SJCRH30 (cell line): ENCODE data around the gene FLACC1. TPM values are rescaled to one million over a fixed set of nuclear protein-coding genes. Genes with fewer than 3 reads are reported as not detected.
A peak's percentile ranks its signal among the peaks of the same experiment; 100 is the strongest.
"Not testable (repeated sequence)": the region's sequence is repeated elsewhere in the genome, so short reads cannot be mapped to it uniquely, and the experiment has no call there.

ENCODE experiments used
- DNase-seq, 2 experiments: peaks; one replicate each; pipeline ENCODE4 v3.0.0-alpha.2; 2015 to 2020
- H3K27ac ChIP-seq: fragments of 250-450 bp; sonication (Bioruptor Pico); 2 replicates; pipeline ENCODE4 v1.5.1; 2020; ENCODE audit warnings: mild to moderate bottlenecking, moderate library complexity
- H3K27me3 ChIP-seq: fragments of 250-450 bp; sonication (Bioruptor Pico); 2 replicates; pipeline ENCODE4 v1.5.1; 2020; ENCODE audit warnings: mild to moderate bottlenecking, moderate library complexity
- H3K36me3 ChIP-seq: fragments of 250-450 bp; sonication (Bioruptor Pico); 2 replicates; pipeline ENCODE4 v1.5.1; 2020; ENCODE audit warnings: mild to moderate bottlenecking, moderate library complexity
- H3K4me1 ChIP-seq: fragments of 250-450 bp; sonication (Bioruptor Pico); 2 replicates; pipeline ENCODE4 v1.5.1; 2020; ENCODE audit warnings: mild to moderate bottlenecking, moderate library complexity
- H3K4me3 ChIP-seq: fragments of 250-450 bp; sonication (Bioruptor Pico); 2 replicates; pipeline ENCODE4 v1.5.1; 2020; ENCODE audit warnings: mild to moderate bottlenecking, moderate library complexity
- H3K9me3 ChIP-seq: fragments of 250-450 bp; sonication (Bioruptor Pico); replicated peaks from 2 replicates; pipeline ENCODE4 v1.5.1; 2020; ENCODE audit warnings: mild to moderate bottlenecking, moderate library complexity
- total RNA-seq: library from RNA; depleted of rRNA; stranded (reverse); fragments of >200 nt; shearing (Covaris generic); gene quantifications from 2 replicates; pipeline ENCODE4 v1.2.3, GENCODE V29; 2014

The FLACC1 gene
- total RNA-seq, 1 experiment from 2014 or later, result 0.55 TPM

DNA sequence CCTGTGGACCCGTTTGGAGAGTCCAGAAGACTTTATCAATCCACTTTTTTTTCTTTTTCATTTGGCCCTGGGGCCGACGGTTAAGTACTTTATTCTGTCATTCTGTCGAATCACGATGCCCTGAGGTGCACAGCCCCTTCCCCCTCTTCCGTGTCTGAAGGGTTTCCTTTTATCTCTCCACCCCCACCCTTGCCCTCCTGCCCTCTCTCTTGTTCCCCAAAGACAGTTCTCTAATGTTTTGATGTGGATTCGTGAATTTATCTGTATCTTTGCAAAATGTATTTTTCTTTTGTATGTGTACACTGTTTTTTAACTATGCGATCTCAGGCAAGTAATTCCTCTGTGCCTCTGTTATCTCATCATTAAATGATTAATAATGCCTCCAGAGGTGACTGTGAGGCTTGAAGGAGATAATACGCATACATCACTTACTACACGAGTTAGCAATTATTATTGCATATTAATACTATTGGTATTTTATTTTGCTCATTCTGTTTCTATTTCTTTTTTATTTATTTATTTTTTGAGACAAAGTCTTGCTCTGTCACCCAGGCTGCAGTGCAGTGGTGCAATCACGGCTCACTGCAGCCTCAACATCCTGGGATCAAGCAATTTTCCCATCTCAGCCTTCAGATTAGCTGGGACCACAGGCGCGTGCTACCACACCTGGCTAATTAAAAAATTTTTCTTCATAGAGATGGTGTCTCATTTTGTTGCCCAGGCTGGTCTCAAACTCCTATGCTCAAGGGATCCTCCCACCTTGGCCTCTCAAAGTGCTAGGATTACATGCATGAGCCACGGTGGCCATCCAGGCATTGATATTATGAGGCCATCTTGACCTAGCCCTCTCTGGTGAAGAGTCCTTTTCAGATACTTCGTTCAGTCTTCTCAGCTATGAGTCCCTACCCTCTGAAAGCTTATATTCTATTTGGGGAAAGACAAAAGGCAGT is 98.2 kb downstream of the FLACC1 start:
- H3K27ac ChIP-seq, result peak overlapping the region; percentile 71
- no peak for DNase-seq

DNA sequence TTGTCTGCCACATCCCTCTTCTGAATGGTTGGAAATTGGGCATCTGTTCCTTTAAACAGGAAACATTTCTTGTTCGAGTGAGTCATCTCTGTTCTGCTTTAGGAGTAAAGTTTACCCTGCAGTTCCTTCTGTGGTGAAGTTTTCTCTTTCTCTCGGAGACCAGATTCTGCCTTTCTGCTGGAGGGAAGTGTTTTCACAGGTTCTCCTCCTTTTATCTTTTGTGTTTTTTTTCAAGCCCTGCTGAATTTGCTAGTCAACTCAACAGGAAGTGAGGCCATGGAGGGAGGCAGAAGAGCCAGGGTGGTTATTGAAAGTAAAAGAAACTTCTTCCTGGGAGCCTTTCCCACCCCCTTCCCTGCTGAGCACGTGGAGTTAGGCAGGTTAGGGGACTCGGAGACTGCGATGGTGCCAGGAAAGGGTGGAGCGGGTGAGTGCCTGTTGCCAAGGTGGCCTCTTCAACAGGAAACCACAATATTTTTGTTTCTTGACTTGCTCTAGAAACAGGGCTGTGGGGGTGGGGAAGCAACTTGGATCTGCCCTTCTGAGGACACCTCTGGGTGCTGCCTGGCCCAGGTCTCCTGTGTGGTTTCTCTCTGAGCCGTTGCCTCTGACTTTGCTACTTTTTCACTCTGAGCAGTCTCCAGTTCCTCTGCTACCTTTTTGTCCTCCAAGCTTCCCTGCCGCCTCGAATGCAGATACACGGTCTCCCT is 99.0 kb downstream of the FLACC1 start:
- no peaks in the 10 kb centered on the region for H3K27me3 ChIP-seq
- no peaks in the 10 kb centered on the region for H3K36me3 ChIP-seq
- no peaks in the 10 kb centered on the region for H3K4me1 ChIP-seq
- peak overlapping the region; percentile 68 for H3K4me3 ChIP-seq
- H3K27ac ChIP-seq, result peak overlapping the region; percentile 71
- no peaks in the 10 kb centered on the region for H3K9me3 ChIP-seq
- peak; percentile 41 to 68 for DNase-seq

More for the DNA sequence above, 98.2 kb downstream of the FLACC1 start:
- Histone ChIP-seq H3K27me3 (no peaks in the 10 kb centered on the region), H3K9me3 (no peaks in the 10 kb centered on the region), H3K4me3 (peak overlapping the region; percentile 68), H3K36me3 (no peaks in the 10 kb centered on the region), H3K4me1 (no peaks in the 10 kb centered on the region)

DNA sequence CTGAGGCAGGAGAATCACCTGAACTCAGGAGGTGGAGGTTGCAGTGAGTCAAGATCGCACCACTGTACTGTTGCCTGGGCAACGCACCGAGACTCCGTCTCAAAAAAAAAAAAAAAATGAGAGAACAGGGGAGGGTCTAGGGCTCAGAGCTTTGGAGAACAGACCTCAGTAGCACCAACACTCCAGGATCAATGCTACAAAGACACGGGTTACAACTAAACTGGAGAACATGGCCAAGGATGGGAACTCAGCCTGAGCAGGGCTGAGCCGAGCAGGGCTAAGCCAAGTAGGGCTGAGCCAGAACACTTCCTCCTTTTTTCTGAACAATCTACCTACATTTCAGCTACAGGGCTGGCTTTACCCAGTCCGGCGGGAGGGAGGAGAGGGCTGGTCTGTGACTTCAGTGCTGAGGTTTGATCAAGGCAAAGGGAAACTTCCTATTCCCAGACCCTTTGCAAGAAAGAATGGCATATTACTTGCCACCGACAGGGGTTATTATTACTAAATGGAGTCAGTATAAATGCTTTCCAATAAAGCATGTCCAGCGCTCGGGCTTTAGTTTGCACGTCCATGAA is 99.7 kb downstream of the FLACC1 start:
- Histone ChIP-seq H3K4me3 (peak overlapping the region; percentile 68), H3K27me3 (no peaks in the 10 kb centered on the region), H3K36me3 (no peaks in the 10 kb centered on the region), H3K9me3 (no peaks in the 10 kb centered on the region), H3K4me1 (no peaks in the 10 kb centered on the region), H3K27ac (peak overlapping the region; percentile 71)
- DNase-seq, result peak; percentile 54 to 65

DNA sequence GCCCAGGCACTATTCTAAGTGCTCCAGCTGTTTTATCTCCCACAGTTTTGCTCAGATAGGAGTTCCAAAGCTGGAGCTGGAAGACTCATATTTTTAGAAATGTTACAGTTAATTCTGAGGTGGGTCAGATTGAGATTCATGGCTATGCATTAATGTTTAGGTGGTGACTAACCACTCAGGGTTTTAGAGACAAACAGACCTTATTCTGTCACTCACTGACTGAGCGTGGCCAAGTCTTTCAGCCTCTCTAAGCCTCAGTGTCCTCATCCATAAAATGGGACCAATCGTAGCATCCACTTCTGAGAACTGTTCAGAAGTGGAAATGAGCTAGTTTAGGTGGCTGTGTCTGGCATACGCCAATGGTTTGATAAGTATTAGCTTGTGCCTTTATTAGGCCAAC is 101.1 kb downstream of the FLACC1 start:
- DNase-seq, result no peak
- H3K27ac ChIP-seq, result no peak overlapping the region
- H3K4me1 ChIP-seq, result no peaks in the 10 kb centered on the region
- no peaks in the 10 kb centered on the region for H3K36me3 ChIP-seq
- H3K4me3 ChIP-seq, result no peak overlapping the region
- H3K27me3 ChIP-seq, result no peaks in the 10 kb centered on the region
- no peaks in the 10 kb centered on the region for H3K9me3 ChIP-seq

DNA sequence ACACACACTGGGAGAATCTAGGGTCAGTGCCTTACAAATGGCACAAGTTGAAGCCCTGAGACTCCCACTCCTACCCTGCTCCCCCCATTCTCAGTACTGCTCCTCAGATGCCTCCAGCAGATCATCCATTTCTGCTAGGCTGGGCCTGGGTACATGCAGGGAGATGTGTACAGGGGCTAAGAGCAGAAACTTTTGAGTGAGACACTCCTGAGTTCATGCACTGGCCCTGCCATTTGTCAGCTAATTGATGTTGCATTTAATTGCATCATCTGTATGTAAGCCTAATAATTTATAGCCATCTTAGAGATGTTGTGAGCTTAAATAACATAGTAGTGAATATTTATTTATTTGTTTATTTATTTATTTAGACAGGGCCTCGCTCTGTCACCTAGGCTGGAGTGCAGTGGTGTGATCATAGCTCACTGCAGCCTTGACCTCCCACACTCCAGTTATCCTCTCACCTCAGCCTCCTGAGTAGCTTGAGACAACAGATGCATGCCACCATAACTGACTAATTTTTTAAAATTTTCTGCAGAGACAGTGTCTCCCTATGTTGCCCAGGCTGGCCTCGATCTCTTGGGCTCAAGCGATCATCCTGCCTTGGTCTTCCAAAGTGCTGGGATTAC is 101.6 kb downstream of the FLACC1 start:
- H3K4me1 ChIP-seq, result no peaks in the 10 kb centered on the region
- no peaks in the 10 kb centered on the region for H3K36me3 ChIP-seq
- H3K9me3 ChIP-seq, result no peaks in the 10 kb centered on the region
- DNase-seq, result no peak
- H3K27me3 ChIP-seq, result no peaks in the 10 kb centered on the region
- H3K27ac ChIP-seq, result no peak overlapping the region
- no peak overlapping the region for H3K4me3 ChIP-seq

DNA sequence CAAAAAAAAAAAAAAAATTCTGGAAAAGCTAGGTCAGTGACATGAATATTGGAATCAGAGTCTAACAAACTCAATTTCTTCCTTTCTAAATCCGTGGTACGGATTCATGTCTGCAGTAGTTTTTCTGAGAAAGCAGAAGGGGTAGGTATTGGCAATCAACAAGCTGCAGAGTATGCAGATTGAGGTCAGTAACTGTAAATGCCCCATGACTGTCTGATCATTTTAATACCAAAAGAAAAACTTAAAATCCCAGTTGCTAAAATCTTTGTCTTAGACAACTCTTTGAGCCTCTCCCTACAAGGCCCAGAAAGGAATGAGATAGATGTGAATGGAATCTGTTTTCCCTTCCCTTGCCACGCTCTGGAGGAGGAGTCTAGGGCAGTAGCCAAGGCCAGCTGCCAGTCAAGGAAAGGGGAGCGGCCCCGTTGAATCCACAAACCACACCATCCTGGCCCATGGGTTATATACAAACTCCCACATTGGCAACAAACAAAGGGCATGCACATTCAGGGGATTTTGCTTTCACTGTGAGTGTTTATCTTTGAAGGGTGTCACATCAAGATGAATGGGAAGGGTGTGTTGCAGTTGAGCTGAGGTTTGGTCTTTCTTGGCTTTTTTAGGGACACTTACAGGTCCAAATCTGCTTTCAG is 102.9 kb downstream of the FLACC1 start:
- DNase-seq, result peak; percentile 11 to 14
- Histone ChIP-seq H3K27me3 (no peaks in the 10 kb centered on the region), H3K4me1 (no peaks in the 10 kb centered on the region)

DNA sequence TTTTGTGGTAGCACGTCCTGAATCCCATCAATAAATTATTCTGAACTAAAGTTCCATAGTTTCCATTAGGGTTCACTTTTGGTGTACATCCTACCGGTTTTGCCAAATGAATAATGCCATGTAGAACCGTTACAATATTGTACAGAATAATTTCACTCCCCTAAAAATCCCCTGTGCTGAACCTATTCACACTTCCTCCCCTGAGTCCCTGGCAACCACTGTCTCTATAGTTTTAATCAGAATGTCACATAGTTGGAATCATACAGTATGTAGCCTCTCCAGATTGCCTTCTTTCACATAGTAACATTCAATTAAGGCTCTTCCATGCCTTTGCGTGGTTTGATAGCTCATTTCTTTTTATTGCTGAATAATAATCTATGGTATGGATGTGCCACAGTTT is 106.4 kb downstream of the FLACC1 start:
- H3K9me3 ChIP-seq, result no peaks in the 10 kb centered on the region
- no peaks in the 10 kb centered on the region for H3K27me3 ChIP-seq
- no peaks in the 10 kb centered on the region for H3K36me3 ChIP-seq
- H3K4me3 ChIP-seq, result no peak overlapping the region
- DNase-seq, result no peak
- no peak overlapping the region for H3K27ac ChIP-seq
- H3K4me1 ChIP-seq, result no peaks in the 10 kb centered on the region

More for the DNA sequence above, 102.9 kb downstream of the FLACC1 start:
- no peak overlapping the region for H3K27ac ChIP-seq
- H3K4me3 ChIP-seq, result no peak overlapping the region
- H3K36me3 ChIP-seq, result no peaks in the 10 kb centered on the region
- H3K9me3 ChIP-seq, result no peaks in the 10 kb centered on the region

DNA sequence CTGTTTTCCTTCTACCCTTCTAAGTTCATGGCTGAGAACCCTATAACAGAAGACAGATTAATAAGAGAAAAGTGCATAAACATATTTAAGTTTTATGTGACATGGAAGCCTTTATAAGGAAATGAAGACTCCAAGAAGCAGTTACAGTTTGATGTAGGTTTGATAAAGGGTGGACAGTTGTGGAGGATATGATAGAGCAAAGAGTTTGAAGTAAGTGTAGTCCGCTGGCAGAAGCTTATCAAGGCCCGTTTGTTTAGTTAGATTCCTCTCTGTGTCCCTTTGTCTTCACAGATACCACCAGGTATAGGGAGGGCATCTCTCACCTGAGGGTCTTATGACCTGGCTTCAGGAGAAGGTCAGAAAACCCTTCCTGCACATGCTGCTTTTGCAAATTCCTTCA is 107.3 kb downstream of the FLACC1 start:
- H3K36me3 ChIP-seq, result no peaks in the 10 kb centered on the region
- no peak for DNase-seq
- no peaks in the 10 kb centered on the region for H3K27me3 ChIP-seq
- no peaks in the 10 kb centered on the region for H3K9me3 ChIP-seq
- H3K27ac ChIP-seq, result no peak overlapping the region
- H3K4me3 ChIP-seq, result no peak overlapping the region
- H3K4me1 ChIP-seq, result no peaks in the 10 kb centered on the region

DNA sequence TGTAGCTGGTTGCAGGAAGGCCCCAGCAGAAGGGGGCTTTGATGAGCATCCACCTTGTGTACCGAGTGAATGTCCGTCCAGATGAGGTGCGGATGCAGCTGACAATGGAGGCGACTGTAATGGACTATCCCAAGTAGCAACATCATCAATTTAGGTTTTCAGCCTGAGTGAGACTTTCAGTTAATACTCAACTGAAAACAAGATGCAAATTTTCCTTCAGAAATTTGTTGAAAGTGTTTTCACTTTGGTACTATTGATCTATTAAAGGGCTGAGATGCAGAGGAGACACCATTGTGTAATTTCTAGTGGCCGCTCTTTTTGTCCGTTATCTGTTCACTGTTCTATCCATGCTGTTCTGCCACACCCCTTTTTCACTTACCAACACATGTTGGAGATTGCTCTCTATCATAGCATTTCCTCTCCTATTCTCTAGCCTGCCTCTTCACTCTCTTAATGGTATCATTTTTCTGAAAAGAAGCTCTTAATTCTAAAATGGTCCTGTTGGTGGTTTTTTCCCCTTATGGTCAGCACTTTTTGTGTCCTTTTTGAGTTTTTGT is 108.8 kb downstream of the FLACC1 start:
- DNase-seq, result no peak
- no peak overlapping the region for H3K4me3 ChIP-seq
- H3K36me3 ChIP-seq, result no peaks in the 10 kb centered on the region
- no peaks in the 10 kb centered on the region for H3K27me3 ChIP-seq
- no peak overlapping the region for H3K27ac ChIP-seq
- no peaks in the 10 kb centered on the region for H3K4me1 ChIP-seq
- H3K9me3 ChIP-seq, result no peaks in the 10 kb centered on the region

DNA sequence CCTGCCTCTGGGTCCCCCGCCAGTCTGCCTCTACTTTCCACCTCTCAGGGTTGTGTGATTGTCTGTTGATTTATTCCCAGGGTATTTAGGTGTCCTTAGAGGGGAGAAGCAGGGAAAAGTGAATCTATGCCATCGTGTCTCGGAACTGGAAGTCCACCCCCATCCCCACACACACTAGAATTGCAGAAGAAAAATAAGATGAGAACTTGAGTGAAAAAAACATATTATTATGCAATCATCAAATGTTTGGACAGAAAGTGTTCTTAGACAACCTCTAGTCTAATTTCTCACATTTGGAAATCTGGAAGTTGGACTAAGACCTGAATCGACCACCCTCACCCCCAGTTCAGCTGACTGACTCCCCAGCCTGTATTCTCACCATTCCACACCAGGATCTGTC is 110.9 kb downstream of the FLACC1 start:
- DNase-seq, result no peak
- no peaks in the 10 kb centered on the region for H3K27me3 ChIP-seq
- no peak overlapping the region for H3K4me3 ChIP-seq
- H3K9me3 ChIP-seq, result no peaks in the 10 kb centered on the region
- no peak overlapping the region for H3K27ac ChIP-seq
- no peaks in the 10 kb centered on the region for H3K4me1 ChIP-seq
- H3K36me3 ChIP-seq, result no peaks in the 10 kb centered on the region

DNA sequence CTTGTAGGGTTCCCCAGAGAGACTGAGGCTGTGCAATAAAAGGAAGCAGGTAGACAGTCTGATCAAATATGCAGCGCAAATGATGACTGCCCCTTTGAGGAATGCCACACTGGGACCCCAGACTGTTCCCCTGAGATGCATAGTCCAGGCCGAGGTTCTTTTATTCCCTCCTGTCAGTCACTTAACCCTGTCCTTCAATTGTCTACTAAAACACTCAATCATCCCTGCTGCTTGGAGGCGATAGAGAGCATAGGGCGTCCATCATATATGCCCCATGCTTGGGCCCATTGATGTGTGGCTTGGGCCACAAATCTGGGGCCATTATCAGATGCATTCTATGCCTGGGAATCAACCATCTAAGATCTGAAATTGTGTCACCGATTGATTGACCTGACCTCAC is 112.3 kb downstream of the FLACC1 start:
- no peaks in the 10 kb centered on the region for H3K4me1 ChIP-seq
- no peaks in the 10 kb centered on the region for H3K36me3 ChIP-seq
- H3K9me3 ChIP-seq, result no peaks in the 10 kb centered on the region
- no peak for DNase-seq
- no peaks in the 10 kb centered on the region for H3K27me3 ChIP-seq
- no peak overlapping the region for H3K27ac ChIP-seq
- H3K4me3 ChIP-seq, result no peak overlapping the region

DNA sequence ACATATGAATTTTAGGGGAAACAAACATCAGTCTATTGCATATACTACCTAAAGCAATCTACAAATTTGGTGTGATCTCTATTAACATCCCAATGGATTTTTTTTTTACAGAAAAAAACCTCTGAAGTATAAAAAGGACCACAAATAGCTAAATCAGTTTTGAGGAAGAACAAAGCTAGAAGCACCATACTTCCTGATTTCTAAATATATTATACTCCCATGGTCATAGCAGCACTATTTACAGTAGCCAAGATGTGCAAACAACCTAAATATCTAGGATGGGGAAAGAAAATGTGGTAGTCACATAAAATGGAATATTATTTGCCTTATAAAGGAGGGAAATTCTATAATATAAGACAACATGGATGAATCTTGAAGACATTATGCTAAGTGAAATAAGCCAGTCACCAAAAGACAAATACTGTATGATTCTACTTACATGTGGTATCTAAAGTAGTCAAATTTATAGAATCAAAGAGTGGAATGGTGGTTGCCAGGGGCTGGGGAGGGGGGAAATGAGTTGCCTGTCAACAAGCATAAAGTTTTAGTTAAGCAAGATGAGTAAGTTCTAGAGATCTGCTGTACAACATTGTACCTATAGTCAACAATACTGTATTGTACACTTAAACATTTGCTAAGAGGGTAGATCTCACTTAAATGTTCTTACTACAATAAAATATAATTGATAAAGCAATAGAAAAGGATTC is 114.4 kb downstream of the FLACC1 start:
- Histone ChIP-seq H3K4me1 (no peaks in the 10 kb centered on the region), H3K27ac (no peak overlapping the region), H3K9me3 (no peaks in the 10 kb centered on the region), H3K27me3 (no peaks in the 10 kb centered on the region), H3K36me3 (no peaks in the 10 kb centered on the region), H3K4me3 (no peak overlapping the region)
- DNase-seq, result no peak

DNA sequence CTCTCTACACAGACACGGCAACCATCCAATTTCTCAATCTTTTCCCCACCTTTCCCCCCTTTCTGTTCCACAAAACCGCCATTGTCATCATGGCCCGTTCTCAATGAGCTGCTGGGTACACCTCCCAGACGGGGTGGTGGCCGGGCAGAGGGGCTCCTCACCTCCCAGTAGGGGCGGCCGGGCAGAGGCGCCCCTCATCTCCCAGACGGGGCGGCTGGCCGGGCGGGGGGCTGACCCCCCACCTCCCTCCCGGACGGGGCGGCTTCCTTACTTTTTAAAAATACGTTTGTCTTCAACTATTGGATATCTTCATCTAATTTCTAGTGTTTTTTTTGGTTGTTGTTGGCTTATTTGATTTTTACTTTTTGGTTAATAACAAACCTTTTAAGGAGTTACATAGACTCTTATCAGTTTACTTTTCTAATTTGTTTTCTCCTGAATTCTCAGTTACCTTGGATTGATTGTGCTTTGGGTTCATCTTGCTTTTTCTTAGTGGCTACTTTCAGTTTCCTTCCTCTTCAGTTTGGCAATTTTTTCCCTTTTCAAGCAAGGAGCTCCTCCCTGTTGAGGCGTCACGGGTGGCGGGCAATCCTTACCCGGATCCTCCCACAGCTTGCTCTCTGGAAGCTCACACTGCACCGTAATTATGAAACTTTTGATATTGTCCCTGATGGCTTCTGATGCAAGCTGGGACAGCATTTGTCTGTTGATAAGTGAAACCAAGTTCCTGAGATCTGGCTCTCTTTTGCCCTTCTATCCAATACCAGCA is 117.8 kb downstream of the FLACC1 start:
- H3K27ac ChIP-seq, H3K4me3 ChIP-seq, H3K9me3 ChIP-seq, DNase-seq, H3K4me1 ChIP-seq, H3K36me3 ChIP-seq, H3K27me3 ChIP-seq: not testable (repeated sequence)
